Heart left ventricle (tissue), 16 donors: ENCODE results near the gene DENND4C. TPM values are rescaled to one million over a fixed set of nuclear protein-coding genes. Genes with fewer than 3 reads are reported as not detected.

Experiments
- ATAC-seq, 4 donors: fragments of 200-7000 bp; cut with Tn5 transposase; one replicate each; pipeline ENCODE4 v1.9.1; 2020 to 2022; ENCODE audit warnings: moderate library complexity in 4 of 4, mild to moderate bottlenecking in 3 of 4, moderate number of reproducible peaks in 1 of 4
- DNase-seq, 5 donors: peaks; one replicate each; pipeline ENCODE4 v3.0.0-alpha.2; 2020
- H3K27ac ChIP-seq, 12 donors: fragments of 200-600 bp; sonication (generic) in 4 of 12; one replicate each; pipeline versions ENCODE4 v1.5.0 to v1.8.0; 2016 to 2022; ENCODE audit warnings: mild to moderate bottlenecking in 2 of 12
- H3K27me3 ChIP-seq, 9 donors: fragments of 200-600 bp; sonication (generic) in 2 of 9; one replicate each; pipeline versions ENCODE4 v1.5.1 to v1.8.0; 2016 to 2022; ENCODE audit warnings: mild to moderate bottlenecking in 3 of 9
- H3K36me3 ChIP-seq, 9 donors: fragments of 200-600 bp; sonication (generic) in 2 of 9; one replicate each; pipeline versions ENCODE4 v1.5.0 to v1.8.0; 2018 to 2022; ENCODE audit warnings: mild to moderate bottlenecking in 2 of 9
- H3K4me1 ChIP-seq, 12 donors: fragments of 200-600 bp; sonication (generic) in 4 of 12; one replicate each; pipeline versions ENCODE4 v1.5.0 to v1.8.0; 2016 to 2022; ENCODE audit warnings: mild to moderate bottlenecking in 3 of 12
- H3K4me3 ChIP-seq, 12 donors: fragments of 200-600 bp; sonication (generic) in 4 of 12; one replicate each; pipeline versions ENCODE4 v1.5.0 to v1.8.0; 2017 to 2022; ENCODE audit warnings: mild to moderate bottlenecking in 9 of 12, moderate library complexity in 4 of 12
- H3K9me3 ChIP-seq, 12 donors: fragments of 200-600 bp; sonication (generic) in 4 of 12; one replicate each; pipeline versions ENCODE4 v1.5.0 to v1.8.0; 2016 to 2022; ENCODE audit warnings: mild to moderate bottlenecking in 1 of 12
- POLR2A ChIP-seq, 2 donors: fragments of 450-650 bp; IDR thresholded peaks; one replicate each; pipeline ENCODE4 v1.6.1; 2017; ENCODE audit warnings: antibody characterized with exemption in 2 of 2, mild to moderate bottlenecking in 2 of 2, moderate library complexity in 2 of 2
- WGBS, 4 donors: extraction: QIAGEN DNeasy Blood & Tissue Kit in 2 of 4; methylation state at CpG; one replicate each; pipeline versions ENCODE4 v1.1.5 to v1.1.7; 2013 to 2018; 5-methylcytosine and 5-hydroxymethylcytosine counted together
- intact Hi-C, 10 donors: fragments of 100-400 bp; cut with DNase I; formaldehyde crosslinking; loops; one replicate each; pipeline versions ENCODE4 v1.11.1 to v1.14.2; 2022
- polyA plus RNA-seq, 2 donors: library from polyadenylated mRNA; stranded (reverse); fragments of 200-250 nt; gene quantifications; one replicate each; pipeline ENCODE4 v1.2.3, GENCODE V29; 2013
- total RNA-seq, 9 donors: library from RNA; depleted of rRNA in 2 of 9; stranded (reverse); fragments of >200 nt in 2 of 9; fragmentation: NEBNext Ultra II Directional in 3 of 9; extraction: Animal tissue kit (Norgen Biotek cat#: 25700) in 3 of 9; gene quantifications; one replicate each; pipeline versions ENCODE4 v1.1.0 to v1.2.4, GENCODE V29; 2016 to 2023
- TF ChIP-seq, protein P1 (sequence below), 12 donors: fragments of 200-600 bp; sonication (generic) in 4 of 12; IDR thresholded peaks; one replicate each; pipeline versions ENCODE4 v1.5.0 to v1.8.0; 2018 to 2022; ENCODE audit warnings: antibody characterized with exemption in 12 of 12, mild to moderate bottlenecking in 5 of 12
- donor health status: ischemic (EF 13 %, LVEDD 7.1; RV severe dilation, severe dysfunction).
- donor health status: healthy with polysubstance abuse.
- donor health status: DM: no; HTN: yes; CAD: no.
- donor health status: DM: no; HTN: no; CAD: no.
- donor health status: ischemic (EF 25% LVEDD 6.9; RV normal size, moderate dysfunction).
- donor health status: ischemic (EF 25% LVEDD 5.7; RV mildly dilated, moderate dysfunction).
- donor health status: healthy.
- donor health status: DM: yes; HTN: yes; CAD: no.
- donor health status: ischemic (EF 35%, LVEDD 5.7; RV mildly dilated, moderate dysfunction).
- donor health status: nonischemic (EF 11% LVEDD 7.7; RV severe dilation, severe dysfunction).
- donor health status: DM: yes; HTN: yes; CAD: no.
- donor health status: PGD.
- donor health status: ischemic (EF 29% LVEDD 5.4; RV normal size, mild dysfunction).
- donor health status: nonischemic (EF 23%, LVEDD 6.1; RV moderate dilation, normal function).

The DENND4C gene
- total and polyA plus RNA-seq, 11 donors = 5.4 to 36.9 (median 22.8) TPM

- intact Hi-C loops = no loop called here
- 81 to 96% (median 88%) methylated on average over 10 of the region's 10 CpGs for WGBS, 4 donors
- ATAC-seq (no peak), DNase-seq (no peak)
- H3K27me3 ChIP-seq = no peaks in the 10 kb centered on the region
- H3K9me3 ChIP-seq = no peaks in the 10 kb centered on the region
- no peaks in the 10 kb centered on the region for H3K36me3 ChIP-seq
- TF ChIP-seq, protein P1, sequence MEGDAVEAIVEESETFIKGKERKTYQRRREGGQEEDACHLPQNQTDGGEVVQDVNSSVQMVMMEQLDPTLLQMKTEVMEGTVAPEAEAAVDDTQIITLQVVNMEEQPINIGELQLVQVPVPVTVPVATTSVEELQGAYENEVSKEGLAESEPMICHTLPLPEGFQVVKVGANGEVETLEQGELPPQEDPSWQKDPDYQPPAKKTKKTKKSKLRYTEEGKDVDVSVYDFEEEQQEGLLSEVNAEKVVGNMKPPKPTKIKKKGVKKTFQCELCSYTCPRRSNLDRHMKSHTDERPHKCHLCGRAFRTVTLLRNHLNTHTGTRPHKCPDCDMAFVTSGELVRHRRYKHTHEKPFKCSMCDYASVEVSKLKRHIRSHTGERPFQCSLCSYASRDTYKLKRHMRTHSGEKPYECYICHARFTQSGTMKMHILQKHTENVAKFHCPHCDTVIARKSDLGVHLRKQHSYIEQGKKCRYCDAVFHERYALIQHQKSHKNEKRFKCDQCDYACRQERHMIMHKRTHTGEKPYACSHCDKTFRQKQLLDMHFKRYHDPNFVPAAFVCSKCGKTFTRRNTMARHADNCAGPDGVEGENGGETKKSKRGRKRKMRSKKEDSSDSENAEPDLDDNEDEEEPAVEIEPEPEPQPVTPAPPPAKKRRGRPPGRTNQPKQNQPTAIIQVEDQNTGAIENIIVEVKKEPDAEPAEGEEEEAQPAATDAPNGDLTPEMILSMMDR (IDR thresholded peaks at IDR 0.05) = no peak
- no peak for TF ChIP-seq POLR2A (IDR thresholded peaks at IDR 0.05)
- no peak overlapping the region for H3K4me3 ChIP-seq
- no peak overlapping the region for H3K27ac ChIP-seq
- H3K4me1 ChIP-seq = peaks cover 0 to 5% (median 0%) of the 10 kb centered on the region in 12 donors
Measured at GRCh38 chr9:19221326-19221725, 9.2 kb upstream of the DENND4C start.

GRCh38 chr9:19223724-19224123 lies 6.8 kb upstream of the DENND4C start:
- Histone ChIP-seq H3K27ac (peak overlapping the region in 1 of 12 donors; percentile 5), H3K4me3 (no peak overlapping the region), H3K4me1 (peaks cover 0 to 5% (median 0%) of the 10 kb centered on the region in 12 donors), H3K27me3 (no peaks in the 10 kb centered on the region), H3K9me3 (no peaks in the 10 kb centered on the region), H3K36me3 (no peaks in the 10 kb centered on the region)
- ATAC-seq (peak in 2 of 4 donors; percentile 28 to 45), DNase-seq (no peak)
- 38 to 51% (median 42%) methylated on average over 4 of the region's 4 CpGs for WGBS, 4 donors
- TF ChIP-seq, protein P1 (IDR thresholded peaks at IDR 0.05) = no peak
- no peak for TF ChIP-seq POLR2A (IDR thresholded peaks at IDR 0.05)
- intact Hi-C loops = no loop called here

GRCh38 chr9:19224563-19224962 lies 5.9 kb upstream of the DENND4C start:
- Histone ChIP-seq H3K9me3 (no peaks in the 10 kb centered on the region), H3K27ac (no peak overlapping the region), H3K36me3 (no peaks in the 10 kb centered on the region), H3K27me3 (no peaks in the 10 kb centered on the region), H3K4me1 (peaks cover 0 to 10% (median 1%) of the 10 kb centered on the region in 12 donors), H3K4me3 (no peak overlapping the region)
- ATAC-seq (no peak), DNase-seq (no peak)
- intact Hi-C loops = no loop called here
- TF ChIP-seq POLR2A (IDR thresholded peaks at IDR 0.05) = no peak
- TF ChIP-seq, protein P1 (IDR thresholded peaks at IDR 0.05) = no peak
- 83 to 88% (median 86%) methylated on average over 7 of the region's 7 CpGs for WGBS, 4 donors

- Histone ChIP-seq H3K4me3 (peak overlapping the region; percentile 84 to 100 (median 97)), H3K27ac (peak overlapping the region; percentile 95 to 100 (median 99)), H3K27me3 (no peaks in the 10 kb centered on the region), H3K36me3 (no peaks in the 10 kb centered on the region), H3K4me1 (peaks cover 0 to 29% (median 22%) of the 10 kb centered on the region in 12 donors), H3K9me3 (no peaks in the 10 kb centered on the region)
- intact Hi-C loops = loop anchor here in 6 of 10 donors (1.0 to 10.0 kb wide), 11 partner anchors 45 to 228 kb away; partner anchors contain the start of genes PLIN2 (in 1 of the 6) and RPS6 (in 1 of the 6)
- 1 to 4% (median 3%) methylated on average over 23 to 41 of the region's 41 CpGs for WGBS, 4 donors
- DNase-seq (peak in 2 of 5 donors; percentile 58 to 84), ATAC-seq (peak; percentile 39 to 69 (median 64))
- no peak for TF ChIP-seq POLR2A (IDR thresholded peaks at IDR 0.05)
Measured at GRCh38 chr9:19229595-19230354, 718 bp upstream of the DENND4C start.
